GM21381 (cell line): Measurements from ENCODE around the gene DAP.
"Not testable (repeated sequence)": the region's sequence is repeated elsewhere in the genome, so short reads cannot be mapped to it uniquely, and the experiment has no call there.

Source experiments
- ATAC-seq: cut with Tn5 transposase; IDR thresholded peaks from one replicate; pipeline ENCODE4 v1.9.1; 2021; ENCODE audit warnings: mild to moderate bottlenecking, moderate library complexity; ENCODE audit not compliant: unreplicated experiment

Gene DAP, protein sequence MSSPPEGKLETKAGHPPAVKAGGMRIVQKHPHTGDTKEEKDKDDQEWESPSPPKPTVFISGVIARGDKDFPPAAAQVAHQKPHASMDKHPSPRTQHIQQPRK

GRCh38 chr5:10761185-10761932, at the start of gene DAP:
DAP (minus strand) TSS chr5:10761234; CDS start chr5:10761068, 166 bp downstream.
- ATAC-seq = peak; percentile 79

GRCh38 chr5:10808347-10809226, 47.6 kb upstream of the DAP start:
- ATAC-seq = no peak

- ATAC-seq = no peak
These were observed 41.1 kb upstream of the DAP start for GRCh38 chr5:10801931-10802666.

GRCh38 chr5:10800852-10801251, 39.8 kb upstream of the DAP start:
- ATAC-seq = no peak

DNA sequence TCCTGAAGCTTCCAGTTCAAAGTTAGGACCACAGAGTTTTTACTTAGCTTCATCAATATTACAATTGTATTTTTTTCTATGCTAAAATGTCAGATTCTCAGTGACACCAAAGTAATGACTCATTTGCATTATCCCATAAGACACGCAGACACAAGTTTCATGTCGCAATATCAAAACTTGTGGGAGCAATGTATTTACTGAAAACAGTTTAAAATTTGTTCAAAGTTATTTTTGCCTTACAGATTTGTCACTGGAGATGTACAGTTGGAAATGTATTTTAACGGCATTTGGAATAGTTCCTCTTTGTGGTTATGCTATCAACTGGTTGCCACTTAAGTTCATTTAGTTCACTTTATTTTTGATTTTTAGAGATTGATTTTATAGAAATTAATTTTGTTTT, 36.2 kb upstream of the DAP start:
- no peak for ATAC-seq

GRCh38 chr5:10793785-10794184, 32.8 kb upstream of the DAP start:
- ATAC-seq = no peak

DNA sequence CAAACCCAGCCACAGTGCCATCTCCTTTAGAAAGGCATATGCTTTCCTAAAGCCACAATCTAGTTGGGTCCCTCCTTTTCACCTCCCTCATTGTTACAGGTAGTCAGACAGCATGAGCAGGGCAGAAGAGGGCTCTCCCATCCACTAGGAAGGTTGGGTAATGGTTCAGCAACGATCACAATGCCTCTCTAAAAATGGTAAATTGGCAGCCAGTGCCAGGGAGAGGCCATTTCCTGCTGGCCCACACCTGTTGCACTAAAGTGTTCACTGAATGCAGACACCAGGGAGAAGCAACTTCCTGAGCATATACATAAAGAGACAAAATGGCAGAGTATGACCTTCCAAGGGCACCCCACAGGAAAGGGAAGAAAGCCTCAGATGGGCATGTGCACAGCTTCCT, 31.3 kb upstream of the DAP start:
- ATAC-seq = no peak

GRCh38 chr5:10789726-10790125, 28.7 kb upstream of the DAP start:
- ATAC-seq = no peak

- ATAC-seq = no peak
These were observed 28.0 kb upstream of the DAP start for GRCh38 chr5:10789021-10789420.

DNA sequence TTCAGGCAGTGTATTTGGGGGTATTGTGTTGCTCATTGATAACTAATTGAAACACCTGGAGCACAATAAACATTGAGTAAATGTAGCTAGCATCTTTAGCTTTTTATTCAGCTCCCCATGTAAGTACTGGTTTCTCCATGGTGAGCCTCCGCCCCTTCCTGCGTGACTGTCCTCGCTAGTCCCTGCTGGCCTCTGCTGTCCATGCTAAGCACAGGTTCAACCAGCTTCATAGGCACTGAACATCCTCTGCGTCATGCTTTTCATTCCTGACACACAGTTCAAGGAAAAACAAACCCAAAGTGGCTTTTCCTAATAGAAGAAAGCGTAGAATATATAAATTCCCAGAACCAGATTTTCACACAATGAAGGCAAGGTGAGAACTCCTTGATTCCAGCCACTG, 27.3 kb upstream of the DAP start:
- no peak for ATAC-seq

DNA sequence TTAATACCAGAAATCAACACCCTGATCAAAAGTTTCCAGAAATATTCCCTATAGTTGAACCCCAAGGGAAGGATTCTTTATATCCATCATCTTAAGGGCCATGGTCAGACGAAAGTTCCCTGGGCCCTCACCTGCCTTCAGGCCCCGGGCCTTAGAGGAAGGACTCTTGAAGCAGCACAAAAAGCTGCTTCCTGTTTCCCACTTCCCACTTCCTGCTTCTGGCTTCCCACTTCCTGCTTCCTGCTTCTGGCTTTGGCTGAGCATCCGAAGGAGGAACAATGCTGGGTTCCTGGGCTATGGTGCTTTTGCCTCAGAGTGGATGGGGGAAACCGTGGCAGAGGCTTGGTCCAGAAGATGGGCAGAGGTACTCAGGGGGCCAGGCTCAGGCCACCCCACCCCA, 25.8 kb upstream of the DAP start:
- ATAC-seq = no peak

DNA sequence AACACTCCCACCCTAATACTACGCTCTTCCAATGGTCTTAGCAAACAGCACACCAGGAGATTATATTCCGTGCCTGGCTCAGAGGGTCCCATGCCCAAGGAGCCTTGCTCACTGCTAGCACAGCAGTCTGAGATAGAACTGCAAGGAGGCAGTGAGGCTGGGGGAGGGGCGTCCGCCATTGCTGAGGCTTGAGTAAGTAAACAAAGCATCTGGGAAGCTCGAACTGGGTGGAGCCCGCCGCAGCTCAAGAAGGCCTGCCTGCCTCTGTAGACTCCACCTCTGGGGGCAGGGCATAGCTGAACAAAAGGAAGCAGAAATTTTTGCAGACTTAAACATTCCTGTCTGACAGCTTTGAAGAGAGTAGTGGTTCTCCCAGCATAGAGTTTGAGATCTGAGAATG, 19.2 kb upstream of the DAP start:
- ATAC-seq = not testable (repeated sequence)

DNA sequence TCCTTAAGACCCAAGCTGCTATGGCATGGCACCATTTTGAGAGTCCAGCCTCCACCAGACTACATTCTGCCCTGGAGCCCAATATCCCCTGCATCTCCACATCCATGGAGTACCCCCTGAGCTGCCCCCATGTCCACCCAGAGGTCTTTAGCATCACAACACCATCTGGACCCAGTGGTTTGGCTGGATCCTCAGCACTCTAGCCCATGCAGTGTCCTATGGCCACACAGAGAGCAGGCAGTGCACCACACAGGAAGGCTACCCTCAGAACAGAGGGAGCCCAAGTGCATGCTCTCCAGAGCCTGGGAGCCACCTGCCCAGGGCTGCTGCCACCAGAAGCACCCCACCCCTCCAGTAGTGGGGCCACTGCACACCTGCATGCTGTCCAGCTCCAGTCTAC, 18.6 kb upstream of the DAP start:
- ATAC-seq = no peak

GRCh38 chr5:10778179-10778910, 17.3 kb upstream of the DAP start:
- ATAC-seq = no peak

- no peak for ATAC-seq
These were observed 14.6 kb upstream of the DAP start for GRCh38 chr5:10775646-10776045.

DNA sequence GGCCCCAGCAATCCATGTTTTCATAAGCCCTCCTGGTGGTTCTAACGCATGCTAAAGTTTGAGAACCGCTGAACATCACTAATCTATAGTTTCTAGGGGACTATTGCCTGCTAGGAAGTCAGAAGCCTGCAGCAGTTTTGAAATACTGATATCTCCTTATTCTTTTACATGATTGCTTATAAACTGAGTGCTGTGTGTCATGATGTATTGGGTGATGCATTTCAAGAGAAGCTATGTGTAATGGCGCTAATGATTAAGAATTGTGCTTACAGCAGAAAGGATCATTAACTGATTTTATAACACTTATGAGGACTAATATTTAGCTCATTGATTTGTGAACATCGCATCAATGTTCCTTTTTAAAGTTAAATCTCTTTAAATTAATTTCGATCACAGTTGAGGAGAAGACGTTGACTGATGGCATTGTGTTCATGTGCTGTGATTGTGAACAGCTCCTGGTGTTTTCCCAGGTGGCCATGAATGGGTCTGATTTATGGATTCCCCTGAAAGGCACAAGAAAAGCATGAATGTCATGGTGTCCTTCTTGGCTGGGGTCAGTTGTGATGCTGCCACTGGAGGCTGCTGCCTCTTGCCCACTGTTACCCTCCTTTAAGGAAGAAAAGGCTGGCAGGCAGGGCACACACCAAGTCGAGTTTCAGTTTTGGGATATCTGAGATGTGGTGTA, 12.0 kb upstream of the DAP start:
- no peak for ATAC-seq

DNA sequence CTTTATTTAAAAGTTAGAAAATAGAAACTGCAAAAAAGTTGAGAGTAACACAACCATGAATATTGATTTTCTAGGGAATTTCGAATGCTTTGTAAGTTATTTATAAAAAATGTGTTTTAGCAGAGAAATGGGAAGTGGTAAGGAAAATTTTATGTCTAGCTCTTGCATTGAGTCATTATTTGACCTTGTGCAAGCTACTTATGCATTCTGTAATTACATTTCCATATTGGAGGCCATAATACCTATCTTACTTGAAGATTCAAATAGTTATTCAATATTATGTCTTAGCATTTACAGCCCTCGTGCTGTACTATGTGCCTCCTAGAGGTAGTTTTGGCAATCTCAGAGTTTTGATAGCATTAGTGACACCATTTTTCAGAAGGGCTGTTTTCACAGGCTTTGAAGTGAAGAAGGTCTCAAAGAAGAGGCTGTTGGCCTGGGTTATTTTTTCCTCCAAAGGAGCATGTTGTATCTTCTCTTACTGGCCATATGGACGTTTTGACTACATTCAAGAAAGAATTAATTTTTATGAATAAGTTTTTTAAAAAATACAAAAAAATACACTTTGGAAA, 7.4 kb upstream of the DAP start:
- no peak for ATAC-seq

DNA sequence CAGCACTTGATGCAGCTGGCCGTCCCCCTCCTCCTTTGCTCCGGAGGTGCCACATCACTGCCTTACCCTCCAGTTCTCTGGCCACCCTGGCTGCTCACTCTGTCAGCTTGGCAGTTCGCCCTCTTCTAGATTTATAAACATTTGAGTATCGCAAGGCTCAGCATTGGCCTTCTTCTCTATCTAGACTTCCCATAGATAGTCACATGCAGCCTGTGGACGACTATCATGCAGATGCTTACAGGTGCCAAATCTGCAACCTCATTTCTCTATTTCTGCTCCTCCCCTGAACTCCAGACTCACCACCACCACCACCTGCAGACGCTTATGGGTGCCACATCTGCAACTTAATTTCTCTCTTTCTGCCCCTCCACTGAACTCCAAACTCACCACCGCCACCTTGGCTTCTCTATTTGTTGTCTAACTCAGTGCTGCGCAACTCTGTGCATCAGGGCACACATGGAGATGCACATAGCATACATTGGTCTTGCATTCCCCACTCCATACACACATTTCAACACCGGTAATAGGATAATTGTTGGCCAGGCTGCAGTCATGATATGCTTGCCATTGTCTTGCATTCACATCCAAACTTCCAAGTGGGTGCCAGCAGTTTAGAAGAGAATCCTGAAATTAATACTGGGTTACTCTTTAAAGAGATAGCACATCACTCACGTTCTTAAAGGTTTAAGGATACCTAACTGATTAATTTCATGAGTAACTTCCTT, 1.9 kb upstream of the DAP start:
- no peak for ATAC-seq
